HG02610 (cell line): Measurements from ENCODE around the gene SYDE2.
"Not testable (repeated sequence)": the region's sequence is repeated elsewhere in the genome, so short reads cannot be mapped to it uniquely, and the experiment has no call there.

Experiments
- ATAC-seq: cut with Tn5 transposase; IDR thresholded peaks from one replicate; pipeline ENCODE4 v1.9.1; 2021; ENCODE audit warnings: mild to moderate bottlenecking, moderate library complexity; ENCODE audit not compliant: unreplicated experiment

The SYDE2 gene

GRCh38 chr1:85219853-85220610 lies 19.2 kb upstream of the SYDE2 start:
- no peak for ATAC-seq

- ATAC-seq: no peak
These were observed 15.9 kb upstream of the SYDE2 start for GRCh38 chr1:85216697-85217096.

- ATAC-seq: no peak
These were observed 13.8 kb upstream of the SYDE2 start for GRCh38 chr1:85214654-85215053.

- no peak for ATAC-seq
These were observed 7.7 kb upstream of the SYDE2 start for GRCh38 chr1:85208488-85208887.

- no peak for ATAC-seq
These were observed 2.9 kb upstream of the SYDE2 start for GRCh38 chr1:85203573-85204171.

GRCh38 chr1:85202864-85203255 lies 2.0 kb upstream of the SYDE2 start:
- no peak for ATAC-seq

GRCh38 chr1:85202092-85202863 lies 1.5 kb upstream of the SYDE2 start:
- no peak for ATAC-seq

- peak; percentile 45 for ATAC-seq
These were observed 700 bp upstream of the SYDE2 start for GRCh38 chr1:85201340-85202091.

GRCh38 chr1:85199667-85200462 lies 951 bp downstream of the SYDE2 start:
- no peak for ATAC-seq

- no peak for ATAC-seq
These were observed 2.0 kb downstream of the SYDE2 start for GRCh38 chr1:85198864-85199263.

GRCh38 chr1:85196358-85196757 lies 4.5 kb downstream of the SYDE2 start:
- ATAC-seq: no peak

- no peak for ATAC-seq
These were observed 5.1 kb downstream of the SYDE2 start for GRCh38 chr1:85195703-85196102.

GRCh38 chr1:85192129-85192528 lies 8.7 kb downstream of the SYDE2 start:
- not testable (repeated sequence) for ATAC-seq

GRCh38 chr1:85189120-85189519 lies 11.7 kb downstream of the SYDE2 start:
- no peak for ATAC-seq

GRCh38 chr1:85188530-85188929 lies 12.3 kb downstream of the SYDE2 start:
- ATAC-seq: no peak

- ATAC-seq: not testable (repeated sequence)
These were observed 13.8 kb downstream of the SYDE2 start for GRCh38 chr1:85187021-85187420.

- no peak for ATAC-seq
These were observed 16.6 kb downstream of the SYDE2 start for GRCh38 chr1:85184245-85184644.

- no peak for ATAC-seq
These were observed 18.1 kb downstream of the SYDE2 start for GRCh38 chr1:85182700-85183099.

- no peak for ATAC-seq
These were observed 19.9 kb downstream of the SYDE2 start for GRCh38 chr1:85180869-85181268.

- ATAC-seq: no peak
These were observed 21.3 kb downstream of the SYDE2 start for GRCh38 chr1:85179522-85179921.
